ENCODE data around the gene PTN.
"Not testable (repeated sequence)": the region's sequence is repeated elsewhere in the genome, so short reads cannot be mapped to it uniquely, and the experiment has no call there.

Gene PTN

GRCh38 chr7:137262599-137262998 lies 80.9 kb downstream of the PTN start:
- no peak for DNase-seq

GRCh38 chr7:137258552-137258951 lies 85.0 kb downstream of the PTN start:
- DNase-seq: no peak

GRCh38 chr7:137254766-137255165 lies 88.8 kb downstream of the PTN start:
- no peak for DNase-seq

GRCh38 chr7:137245890-137246289 lies 97.6 kb downstream of the PTN start:
- no peak for DNase-seq

GRCh38 chr7:137245186-137245585 lies 98.3 kb downstream of the PTN start:
- no peak for DNase-seq

- no peak for DNase-seq
Observed at GRCh38 chr7:137243741-137244140, 99.8 kb downstream of the PTN start.

GRCh38 chr7:137242616-137243015 lies 100.9 kb downstream of the PTN start:
- no peak for DNase-seq

GRCh38 chr7:137241655-137242360 lies 101.7 kb downstream of the PTN start:
- DNase-seq: no peak

GRCh38 chr7:137239186-137239585 lies 104.3 kb downstream of the PTN start:
- DNase-seq: not testable (repeated sequence)

GRCh38 chr7:137235434-137235833 lies 108.1 kb downstream of the PTN start:
- no peak for DNase-seq

GRCh38 chr7:137231167-137231566 lies 112.4 kb downstream of the PTN start:
- DNase-seq: no peak

GRCh38 chr7:137221467-137221866 lies 122.1 kb downstream of the PTN start:
- no peak for DNase-seq

- no peak for DNase-seq
Observed at GRCh38 chr7:137213744-137214143, 129.8 kb downstream of the PTN start.

- no peak for DNase-seq
Observed at GRCh38 chr7:137209151-137209817, 134.2 kb downstream of the PTN start.

- DNase-seq: no peak
Observed at GRCh38 chr7:137206770-137207169, 136.8 kb downstream of the PTN start.

GRCh38 chr7:137204246-137204645 lies 139.3 kb downstream of the PTN start:
- DNase-seq: no peak

GRCh38 chr7:137203351-137203750 lies 140.2 kb downstream of the PTN start:
- DNase-seq: no peak

GRCh38 chr7:137196648-137197047 lies 146.9 kb downstream of the PTN start:
- no peak for DNase-seq

GRCh38 chr7:137195996-137196395 lies 147.5 kb downstream of the PTN start:
- DNase-seq: no peak

GRCh38 chr7:137181619-137182018 lies 161.9 kb downstream of the PTN start:
- not testable (repeated sequence) for DNase-seq

Data from T1000 (cell line).